Measurements from ENCODE around the gene ADAM12. TPM values are rescaled to one million over a fixed set of nuclear protein-coding genes. Genes with fewer than 3 reads are reported as not detected.

ADAM12 gene
- total and polyA plus RNA-seq, 4 donors, result 0.03 to 0.33 (median 0.19) TPM

DNA sequence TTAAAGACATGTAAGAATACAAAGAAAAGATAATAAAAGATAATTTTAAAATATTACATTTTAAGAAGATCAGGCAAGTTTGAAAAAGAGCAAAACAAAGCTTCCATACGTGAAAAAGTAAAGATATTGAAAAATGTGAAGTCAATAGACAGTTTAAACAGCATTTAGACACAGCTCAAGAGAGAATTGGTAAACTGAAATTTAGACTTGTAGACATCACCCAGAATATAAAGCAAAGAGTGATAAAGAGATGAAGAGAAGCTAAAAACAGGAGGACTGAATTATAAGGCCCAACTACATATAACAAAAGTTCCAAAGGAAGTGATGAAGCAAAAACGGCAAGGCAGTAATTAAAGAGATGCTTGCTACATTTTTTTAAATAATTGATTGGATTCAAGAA lies 13.8 kb downstream of the ADAM12 start:
- Histone ChIP-seq H3K9me3 (ENCODE audit: control insufficient read depth in 4 of 4, low read length in 3 of 4) (no peaks in the 10 kb centered on the region), H3K9ac (ENCODE audit: low read depth in 1 of 2, low read length in 2 of 2) (no peak overlapping the region), H3K4me1 (ENCODE audit: control insufficient read depth in 4 of 4, insufficient read depth in 4 of 4, low read length in 3 of 4) (no peaks in the 10 kb centered on the region), H3K36me3 (ENCODE audit: control insufficient read depth in 4 of 4, insufficient read depth in 3 of 4, low read depth in 1 of 4, low read length in 3 of 4) (no peaks in the 10 kb centered on the region), H3K27me3 (ENCODE audit: control insufficient read depth in 4 of 4, insufficient read depth in 4 of 4, low read length in 3 of 4) (no peaks in the 10 kb centered on the region), H3K4me3 (ENCODE audit: low read depth in 1 of 3, low read length in 3 of 3) (no peak overlapping the region), H3K27ac (ENCODE audit: low read depth in 1 of 2, low read length in 2 of 2) (no peak overlapping the region)
- TF ChIP-seq YY1 (IDR thresholded peaks at IDR 0.05), result no peak
- TF ChIP-seq HNF4G (IDR thresholded peaks at IDR 0.05), result no peak
- no peak for TF ChIP-seq RAD21 (IDR thresholded peaks at IDR 0.05)
- TF ChIP-seq, protein P1, sequence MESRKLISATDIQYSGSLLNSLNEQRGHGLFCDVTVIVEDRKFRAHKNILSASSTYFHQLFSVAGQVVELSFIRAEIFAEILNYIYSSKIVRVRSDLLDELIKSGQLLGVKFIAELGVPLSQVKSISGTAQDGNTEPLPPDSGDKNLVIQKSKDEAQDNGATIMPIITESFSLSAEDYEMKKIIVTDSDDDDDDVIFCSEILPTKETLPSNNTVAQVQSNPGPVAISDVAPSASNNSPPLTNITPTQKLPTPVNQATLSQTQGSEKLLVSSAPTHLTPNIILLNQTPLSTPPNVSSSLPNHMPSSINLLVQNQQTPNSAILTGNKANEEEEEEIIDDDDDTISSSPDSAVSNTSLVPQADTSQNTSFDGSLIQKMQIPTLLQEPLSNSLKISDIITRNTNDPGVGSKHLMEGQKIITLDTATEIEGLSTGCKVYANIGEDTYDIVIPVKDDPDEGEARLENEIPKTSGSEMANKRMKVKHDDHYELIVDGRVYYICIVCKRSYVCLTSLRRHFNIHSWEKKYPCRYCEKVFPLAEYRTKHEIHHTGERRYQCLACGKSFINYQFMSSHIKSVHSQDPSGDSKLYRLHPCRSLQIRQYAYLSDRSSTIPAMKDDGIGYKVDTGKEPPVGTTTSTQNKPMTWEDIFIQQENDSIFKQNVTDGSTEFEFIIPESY (IDR thresholded peaks at IDR 0.05), result no peak
- no peak for TF ChIP-seq FOXA2 (IDR thresholded peaks at IDR 0.05)
- TF ChIP-seq JUND (IDR thresholded peaks at IDR 0.05), result no peak
- no peak for TF ChIP-seq SP1 (IDR thresholded peaks at IDR 0.05)
- TF ChIP-seq TAF1 (conservative IDR thresholded peaks at IDR 0.05), result no peak
- no peak for TF ChIP-seq EGR1 (IDR thresholded peaks at IDR 0.05; ENCODE audit: low read depth in 2 of 2)
- TF ChIP-seq, protein P2, sequence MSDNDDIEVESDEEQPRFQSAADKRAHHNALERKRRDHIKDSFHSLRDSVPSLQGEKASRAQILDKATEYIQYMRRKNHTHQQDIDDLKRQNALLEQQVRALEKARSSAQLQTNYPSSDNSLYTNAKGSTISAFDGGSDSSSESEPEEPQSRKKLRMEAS (IDR thresholded peaks at IDR 0.05), result no peak
- TF ChIP-seq GABPA (IDR thresholded peaks at IDR 0.05 in 1 of 2, conservative IDR thresholded peaks at IDR 0.05 in 1 of 2), result no peak
- no peak for TF ChIP-seq NR2F2 (IDR thresholded peaks at IDR 0.05)
- no peak for DNase-seq (ENCODE audit: low spot score)
- 64% methylated on average over 2 of the region's 2 CpGs for WGBS

DNA sequence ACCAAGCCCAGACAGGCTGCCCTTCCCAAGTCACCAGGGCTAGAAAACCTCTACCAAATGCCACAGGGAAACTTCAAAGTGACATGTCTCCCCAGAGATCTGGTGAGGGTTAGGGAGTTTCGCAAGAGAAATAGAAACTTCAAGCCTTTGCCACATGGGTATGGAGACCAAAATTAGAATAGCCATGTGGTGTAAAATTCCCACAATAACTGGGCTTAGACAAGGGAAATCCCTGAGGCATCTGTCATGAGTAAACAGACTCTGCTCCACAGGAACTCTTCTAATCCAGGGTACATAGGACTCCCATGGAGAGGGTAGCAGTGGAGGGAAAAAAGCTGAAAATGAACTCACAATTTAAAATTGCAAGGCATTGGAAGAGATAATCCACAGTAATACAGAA lies 14.3 kb downstream of the ADAM12 start:
- Histone ChIP-seq H3K9me3 (ENCODE audit: control insufficient read depth in 4 of 4, low read length in 3 of 4) (no peaks in the 10 kb centered on the region), H3K9ac (ENCODE audit: low read depth in 1 of 2, low read length in 2 of 2) (no peak overlapping the region), H3K36me3 (ENCODE audit: control insufficient read depth in 4 of 4, insufficient read depth in 3 of 4, low read depth in 1 of 4, low read length in 3 of 4) (no peaks in the 10 kb centered on the region), H3K4me3 (ENCODE audit: low read depth in 1 of 3, low read length in 3 of 3) (no peak overlapping the region), H3K27ac (ENCODE audit: low read depth in 1 of 2, low read length in 2 of 2) (no peak overlapping the region), H3K4me1 (ENCODE audit: control insufficient read depth in 4 of 4, insufficient read depth in 4 of 4, low read length in 3 of 4) (no peaks in the 10 kb centered on the region), H3K27me3 (ENCODE audit: control insufficient read depth in 4 of 4, insufficient read depth in 4 of 4, low read length in 3 of 4) (no peaks in the 10 kb centered on the region)
- TF ChIP-seq, protein P1 (IDR thresholded peaks at IDR 0.05), result no peak
- TF ChIP-seq FOXA2 (IDR thresholded peaks at IDR 0.05) (no peak), GABPA (IDR thresholded peaks at IDR 0.05 in 1 of 2, conservative IDR thresholded peaks at IDR 0.05 in 1 of 2) (no peak), HNF4A (conservative IDR thresholded peaks at IDR 0.05) (no peak), SP1 (IDR thresholded peaks at IDR 0.05) (no peak), HNF4G (IDR thresholded peaks at IDR 0.05) (no peak), JUND (IDR thresholded peaks at IDR 0.05) (no peak), TAF1 (conservative IDR thresholded peaks at IDR 0.05) (no peak), FOXA1 (IDR thresholded peaks at IDR 0.05) (no peak), REST (IDR thresholded peaks at IDR 0.05) (no peak), RAD21 (IDR thresholded peaks at IDR 0.05) (no peak), EGR1 (IDR thresholded peaks at IDR 0.05; ENCODE audit: low read depth in 2 of 2) (no peak), YY1 (IDR thresholded peaks at IDR 0.05) (no peak), NR2F2 (IDR thresholded peaks at IDR 0.05) (no peak)
- TF ChIP-seq, protein P3, sequence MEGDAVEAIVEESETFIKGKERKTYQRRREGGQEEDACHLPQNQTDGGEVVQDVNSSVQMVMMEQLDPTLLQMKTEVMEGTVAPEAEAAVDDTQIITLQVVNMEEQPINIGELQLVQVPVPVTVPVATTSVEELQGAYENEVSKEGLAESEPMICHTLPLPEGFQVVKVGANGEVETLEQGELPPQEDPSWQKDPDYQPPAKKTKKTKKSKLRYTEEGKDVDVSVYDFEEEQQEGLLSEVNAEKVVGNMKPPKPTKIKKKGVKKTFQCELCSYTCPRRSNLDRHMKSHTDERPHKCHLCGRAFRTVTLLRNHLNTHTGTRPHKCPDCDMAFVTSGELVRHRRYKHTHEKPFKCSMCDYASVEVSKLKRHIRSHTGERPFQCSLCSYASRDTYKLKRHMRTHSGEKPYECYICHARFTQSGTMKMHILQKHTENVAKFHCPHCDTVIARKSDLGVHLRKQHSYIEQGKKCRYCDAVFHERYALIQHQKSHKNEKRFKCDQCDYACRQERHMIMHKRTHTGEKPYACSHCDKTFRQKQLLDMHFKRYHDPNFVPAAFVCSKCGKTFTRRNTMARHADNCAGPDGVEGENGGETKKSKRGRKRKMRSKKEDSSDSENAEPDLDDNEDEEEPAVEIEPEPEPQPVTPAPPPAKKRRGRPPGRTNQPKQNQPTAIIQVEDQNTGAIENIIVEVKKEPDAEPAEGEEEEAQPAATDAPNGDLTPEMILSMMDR (IDR thresholded peaks at IDR 0.05; ENCODE audit: low read depth, low read length, missing input control), result no peak
- DNase-seq (ENCODE audit: low spot score), result no peak
- 92% methylated on average over 1 of the region's 1 CpG for WGBS

Data from liver (tissue), 9 donors.